Fibroblast of lung (primary cell): ENCODE measurements around the gene SETBP1.

Experiments
- EZH2 ChIP-seq: IDR thresholded peaks from 2 replicates; pipeline ENCODE4 v1.5.1; 2012; ENCODE audit warnings: low read length, control low read depth, mild to moderate bottlenecking; ENCODE audit errors: missing control alignments
- TF ChIP-seq, protein P1 (sequence below), 2 donors: IDR thresholded peaks in 1 of 2; conservative IDR thresholded peaks in 1 of 2; 1 replicate in 1 of 2; 2 replicates in 1 of 2; pipeline ENCODE4 v1.5.1; 2011 to 2012; ENCODE audit warnings: low read length in 2 of 2, control low read depth in 1 of 2, inconsistent platforms in 1 of 2, low read depth in 1 of 2, mild to moderate bottlenecking in 1 of 2

DNA sequence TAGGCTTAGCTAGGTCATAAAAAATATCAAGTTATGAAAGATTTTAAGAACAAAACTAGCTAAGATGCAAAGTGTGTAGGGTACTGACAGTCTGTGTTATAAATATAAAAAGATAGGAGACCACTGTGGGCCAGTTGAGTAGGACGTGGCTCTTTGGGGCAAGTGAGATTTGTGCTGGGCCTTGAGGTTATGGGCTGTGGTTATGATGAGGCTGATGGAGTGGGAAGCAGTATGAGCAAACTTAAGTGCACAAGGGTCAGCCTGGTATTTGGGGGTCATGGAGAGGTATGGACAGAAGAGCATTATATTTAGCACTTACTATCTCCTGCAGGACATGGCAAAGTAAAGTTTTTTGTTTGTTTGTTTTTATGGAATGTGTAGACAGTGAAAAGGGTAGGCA, 70.1 kb downstream of the SETBP1 start:
- TF ChIP-seq, protein P1, sequence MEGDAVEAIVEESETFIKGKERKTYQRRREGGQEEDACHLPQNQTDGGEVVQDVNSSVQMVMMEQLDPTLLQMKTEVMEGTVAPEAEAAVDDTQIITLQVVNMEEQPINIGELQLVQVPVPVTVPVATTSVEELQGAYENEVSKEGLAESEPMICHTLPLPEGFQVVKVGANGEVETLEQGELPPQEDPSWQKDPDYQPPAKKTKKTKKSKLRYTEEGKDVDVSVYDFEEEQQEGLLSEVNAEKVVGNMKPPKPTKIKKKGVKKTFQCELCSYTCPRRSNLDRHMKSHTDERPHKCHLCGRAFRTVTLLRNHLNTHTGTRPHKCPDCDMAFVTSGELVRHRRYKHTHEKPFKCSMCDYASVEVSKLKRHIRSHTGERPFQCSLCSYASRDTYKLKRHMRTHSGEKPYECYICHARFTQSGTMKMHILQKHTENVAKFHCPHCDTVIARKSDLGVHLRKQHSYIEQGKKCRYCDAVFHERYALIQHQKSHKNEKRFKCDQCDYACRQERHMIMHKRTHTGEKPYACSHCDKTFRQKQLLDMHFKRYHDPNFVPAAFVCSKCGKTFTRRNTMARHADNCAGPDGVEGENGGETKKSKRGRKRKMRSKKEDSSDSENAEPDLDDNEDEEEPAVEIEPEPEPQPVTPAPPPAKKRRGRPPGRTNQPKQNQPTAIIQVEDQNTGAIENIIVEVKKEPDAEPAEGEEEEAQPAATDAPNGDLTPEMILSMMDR (conservative IDR thresholded peaks at IDR 0.05 in 1 of 2, IDR thresholded peaks at IDR 0.05 in 1 of 2; ENCODE audit: low read depth in 1 of 2, low read length in 2 of 2) = no peak
- no peak for TF ChIP-seq EZH2
